Fibroblast of pulmonary artery (primary cell): ENCODE results near the gene TPSD1.

Experiments used
- DNase-seq: peaks from one replicate; pipeline ENCODE4 v3.0.0-alpha.2; 2010; ENCODE audit warnings: low read depth
- H3K4me3 ChIP-seq: replicated peaks from 2 replicates; pipeline ENCODE4 v1.5.1; 2011; ENCODE audit warnings: low read depth, mild to moderate bottlenecking, control low read depth, low read length, moderate library complexity
- TF ChIP-seq, protein P1 (sequence below): IDR thresholded peaks from 2 replicates; pipeline ENCODE4 v1.5.1; 2011; ENCODE audit warnings: mild to moderate bottlenecking, control low read depth, low read length, inconsistent platforms; ENCODE audit errors: missing control alignments

The TPSD1 gene

GRCh38 chr16:1282324-1282973 lies 26.6 kb downstream of the TPSD1 start:
- TF ChIP-seq, protein P1, sequence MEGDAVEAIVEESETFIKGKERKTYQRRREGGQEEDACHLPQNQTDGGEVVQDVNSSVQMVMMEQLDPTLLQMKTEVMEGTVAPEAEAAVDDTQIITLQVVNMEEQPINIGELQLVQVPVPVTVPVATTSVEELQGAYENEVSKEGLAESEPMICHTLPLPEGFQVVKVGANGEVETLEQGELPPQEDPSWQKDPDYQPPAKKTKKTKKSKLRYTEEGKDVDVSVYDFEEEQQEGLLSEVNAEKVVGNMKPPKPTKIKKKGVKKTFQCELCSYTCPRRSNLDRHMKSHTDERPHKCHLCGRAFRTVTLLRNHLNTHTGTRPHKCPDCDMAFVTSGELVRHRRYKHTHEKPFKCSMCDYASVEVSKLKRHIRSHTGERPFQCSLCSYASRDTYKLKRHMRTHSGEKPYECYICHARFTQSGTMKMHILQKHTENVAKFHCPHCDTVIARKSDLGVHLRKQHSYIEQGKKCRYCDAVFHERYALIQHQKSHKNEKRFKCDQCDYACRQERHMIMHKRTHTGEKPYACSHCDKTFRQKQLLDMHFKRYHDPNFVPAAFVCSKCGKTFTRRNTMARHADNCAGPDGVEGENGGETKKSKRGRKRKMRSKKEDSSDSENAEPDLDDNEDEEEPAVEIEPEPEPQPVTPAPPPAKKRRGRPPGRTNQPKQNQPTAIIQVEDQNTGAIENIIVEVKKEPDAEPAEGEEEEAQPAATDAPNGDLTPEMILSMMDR, result no peak
- H3K4me3 ChIP-seq, result no peak overlapping the region
- no peak for DNase-seq

- TF ChIP-seq, protein P1, result no peak
- no peak for DNase-seq
- H3K4me3 ChIP-seq, result no peak overlapping the region
Observed at GRCh38 chr16:1283296-1283695, 27.4 kb downstream of the TPSD1 start.

DNA sequence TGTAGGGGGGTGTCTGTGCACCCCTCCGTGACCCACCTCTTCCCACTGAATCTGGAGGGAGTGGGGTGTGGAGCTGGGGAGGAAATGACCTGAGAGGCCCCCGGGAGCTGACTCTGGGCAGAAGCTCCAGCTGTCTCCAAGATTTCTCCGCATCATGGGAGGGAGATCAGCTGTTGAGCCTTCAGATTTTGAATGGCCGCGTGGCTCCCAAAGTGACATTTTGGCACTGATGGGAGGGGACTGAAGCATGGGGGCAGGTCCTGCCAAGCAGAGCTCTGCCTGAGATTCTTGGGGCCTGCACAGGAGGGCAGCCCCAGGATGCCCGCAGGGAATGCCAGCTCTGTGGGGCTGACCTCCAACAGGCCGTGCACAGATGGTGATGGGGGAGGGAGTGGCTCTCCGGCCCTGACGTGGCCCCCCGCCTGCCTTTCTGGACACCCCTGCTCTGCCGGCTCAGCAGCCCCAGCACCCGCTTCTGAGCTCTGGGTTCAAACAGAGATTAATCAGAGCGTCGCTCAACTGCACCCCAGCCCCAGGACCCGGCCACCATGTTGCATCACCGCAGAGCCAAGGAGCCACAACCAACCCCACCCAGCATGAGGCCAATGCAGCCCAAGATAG lies 28.2 kb downstream of the TPSD1 start:
- no peak overlapping the region for H3K4me3 ChIP-seq
- TF ChIP-seq, protein P1, result no peak
- DNase-seq, result no peak

DNA sequence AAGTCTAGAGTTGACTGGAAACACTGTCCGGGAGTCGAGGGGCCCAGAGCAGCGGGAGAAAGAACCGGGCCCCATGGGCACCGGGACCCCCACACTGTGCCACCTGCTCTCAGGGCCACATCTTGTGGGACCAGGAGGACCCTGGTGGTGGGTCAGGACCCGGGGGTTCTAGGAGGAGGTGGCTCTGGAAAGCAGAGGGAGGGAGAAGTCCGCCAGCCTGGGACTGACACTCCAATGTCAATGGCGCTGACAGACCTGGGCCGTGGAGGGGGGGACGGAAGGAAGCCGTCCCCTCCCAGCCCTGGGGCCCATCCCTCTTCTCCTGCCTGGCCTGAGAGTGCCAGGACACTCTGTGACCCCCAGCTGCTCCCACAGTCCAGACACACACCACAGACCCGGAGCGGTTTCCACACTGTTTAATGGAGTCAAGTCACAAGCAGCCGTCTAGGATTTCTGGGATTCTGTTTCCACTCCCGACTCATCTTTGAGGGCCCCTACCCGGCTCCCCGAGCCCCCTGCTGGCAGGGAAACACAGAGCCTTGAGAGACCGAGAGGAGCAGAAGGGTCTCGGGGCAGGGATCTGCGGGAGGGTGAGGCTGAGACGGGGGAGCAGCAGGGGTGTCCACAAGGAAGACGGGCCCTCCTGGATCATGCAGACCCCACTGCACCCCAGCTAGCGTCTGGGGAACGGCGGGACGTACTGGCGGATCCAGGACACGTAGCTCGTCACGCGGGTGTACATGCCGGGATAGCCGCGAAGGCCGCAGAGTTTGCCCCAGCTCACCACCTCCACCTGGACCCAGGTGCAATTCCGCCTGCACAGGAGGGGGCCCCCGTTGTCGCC lies 30.0 kb downstream of the TPSD1 start:
- DNase-seq, result no peak
- TF ChIP-seq, protein P1, result no peak

DNA sequence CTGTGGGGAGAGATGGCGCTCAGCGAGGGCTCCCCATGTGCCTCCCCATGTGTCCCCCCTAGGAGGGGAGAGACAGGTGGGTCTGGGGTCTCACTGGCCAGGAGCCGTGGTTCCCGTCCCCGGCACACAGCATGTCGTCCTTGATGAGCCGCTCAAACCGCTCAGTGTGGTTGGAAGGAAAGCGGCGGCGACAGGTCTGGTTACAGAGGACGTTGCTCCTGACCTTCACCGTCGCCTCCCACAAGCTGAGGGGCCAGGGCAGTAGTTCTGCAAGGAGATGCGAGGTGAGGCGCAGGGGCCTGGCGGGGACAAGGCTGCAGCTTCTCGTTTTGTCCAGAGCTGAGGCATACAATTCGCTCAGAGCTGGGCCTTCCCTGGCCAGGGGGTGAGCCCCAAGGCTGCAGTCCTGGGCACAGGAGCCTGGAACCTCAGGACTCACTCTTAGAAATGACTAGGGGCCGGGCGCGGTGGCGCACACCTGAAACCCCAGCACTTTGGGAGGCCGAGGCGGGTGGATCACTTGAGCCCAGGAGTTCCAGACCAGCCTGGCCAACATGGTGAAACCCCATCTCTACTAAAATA lies 30.7 kb downstream of the TPSD1 start:
- no peak overlapping the region for H3K4me3 ChIP-seq
- TF ChIP-seq, protein P1, result no peak
- no peak for DNase-seq

More for the DNA sequence above, 30.0 kb downstream of the TPSD1 start:
- no peak overlapping the region for H3K4me3 ChIP-seq

DNA sequence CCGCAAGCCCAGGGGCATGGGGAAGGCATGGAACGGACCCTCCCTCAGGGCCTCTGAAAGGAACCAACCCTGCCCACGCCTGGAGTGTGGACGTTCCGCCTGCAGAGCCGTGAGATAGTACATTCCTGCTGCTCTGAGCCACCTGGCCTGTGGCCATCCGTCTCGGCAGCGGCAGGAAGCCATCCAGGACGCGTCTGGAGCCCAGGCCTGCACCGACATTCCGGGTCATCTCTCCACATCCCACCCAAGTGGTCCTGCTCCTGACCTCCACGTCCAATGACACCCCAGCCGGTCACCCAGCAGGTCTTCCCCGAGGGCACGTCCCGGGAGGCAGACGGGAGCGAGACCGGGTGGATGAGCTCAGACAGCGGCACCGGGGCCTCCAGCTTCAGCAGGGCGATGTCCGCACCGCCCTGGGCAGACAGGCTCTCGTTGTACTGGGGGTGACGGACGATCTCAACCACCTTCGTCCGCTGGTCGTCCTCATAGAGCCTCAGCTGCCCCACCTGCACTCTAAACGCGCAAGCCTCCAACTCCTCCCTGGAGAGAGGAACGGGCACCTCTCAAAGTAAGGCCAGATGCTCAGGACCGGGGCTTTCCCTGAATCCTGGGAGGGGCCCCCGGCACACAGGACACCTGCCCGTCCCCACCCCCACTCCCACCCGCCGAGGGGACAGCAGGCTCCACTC lies 32.3 kb downstream of the TPSD1 start:
- H3K4me3 ChIP-seq, result no peak overlapping the region
- TF ChIP-seq, protein P1, result no peak
- no peak for DNase-seq
